Astrocyte (in vitro differentiated cells and primary cell): ENCODE results near the gene AGAP5.
"Not testable (repeated sequence)": the region's sequence is repeated elsewhere in the genome, so short reads cannot be mapped to it uniquely, and the experiment has no call there.

ENCODE experiments used
- CTCF ChIP-seq: IDR thresholded peaks from 2 replicates; pipeline ENCODE4 v1.5.1; 2011; ENCODE audit warnings: low read depth, mild to moderate bottlenecking, inconsistent platforms, low read length, moderate library complexity; ENCODE audit not compliant: insufficient read depth
- EZH2 ChIP-seq: IDR thresholded peaks from 2 replicates; pipeline ENCODE4 v1.6.1; 2012; ENCODE audit warnings: mild to moderate bottlenecking, low read length, inconsistent platforms; ENCODE audit not compliant: insufficient read depth

GRCh38 chr10:73663621-73664020 is 34.3 kb downstream of the AGAP5 start:
- not testable (repeated sequence) for TF ChIP-seq CTCF, EZH2
